Skeletal muscle tissue (tissue), 4 donors: ENCODE data around the gene CYB5A. TPM values are rescaled to one million over a fixed set of nuclear protein-coding genes. Genes with fewer than 3 reads are reported as not detected.
"Not testable (repeated sequence)": the region's sequence is repeated elsewhere in the genome, so short reads cannot be mapped to it uniquely, and the experiment has no call there.

Experiments
- H3K27ac ChIP-seq: one replicate; pipeline ENCODE4 v1.7.0; 2013; ENCODE audit warnings: mild to moderate bottlenecking, low read depth, low read length, inconsistent platforms
- H3K27me3 ChIP-seq, 3 donors: one replicate each; pipeline ENCODE4 v1.7.0; 2013; ENCODE audit warnings: low read length in 3 of 3; ENCODE audit not compliant: control insufficient read depth in 3 of 3, insufficient read depth in 3 of 3
- H3K36me3 ChIP-seq, 3 donors: one replicate each; pipeline ENCODE4 v1.7.0; 2013; ENCODE audit warnings: low read length in 3 of 3; ENCODE audit not compliant: control insufficient read depth in 3 of 3, insufficient read depth in 3 of 3
- H3K4me1 ChIP-seq, 3 donors: one replicate each; pipeline ENCODE4 v1.7.0; 2013; ENCODE audit warnings: low read length in 3 of 3, mild to moderate bottlenecking in 3 of 3; ENCODE audit not compliant: control insufficient read depth in 3 of 3, insufficient read depth in 3 of 3
- H3K4me3 ChIP-seq, 3 donors: one replicate each; pipeline ENCODE4 v1.7.0; 2013; ENCODE audit warnings: low read length in 3 of 3
- H3K9ac ChIP-seq, 3 donors: one replicate each; pipeline ENCODE4 v1.7.0; 2013; ENCODE audit warnings: low read length in 3 of 3, mild to moderate bottlenecking in 3 of 3, moderate library complexity in 2 of 3, low read depth in 1 of 3
- H3K9me3 ChIP-seq, 3 donors: one replicate each; pipeline ENCODE4 v1.7.0; 2013; ENCODE audit warnings: low read length in 3 of 3; ENCODE audit not compliant: control insufficient read depth in 3 of 3
- total RNA-seq: library from RNA; depleted of rRNA; stranded (reverse); fragments of >200 nt; gene quantifications from one replicate; pipeline ENCODE4 v1.2.3, GENCODE V29; 2014
- donor health status: Osteomylitis.

Gene CYB5A
- total RNA-seq, 1 donor from 2014 or later: 28.7 TPM

GRCh38 chr18:74326791-74327190, 35.0 kb upstream of the CYB5A start:
- not testable (repeated sequence) for H3K27me3 ChIP-seq, H3K27ac ChIP-seq, H3K9me3 ChIP-seq, H3K4me3 ChIP-seq, H3K4me1 ChIP-seq, H3K36me3 ChIP-seq, H3K9ac ChIP-seq

- Histone ChIP-seq H3K9me3 (no peaks in the 10 kb centered on the region), H3K27me3 (peaks cover 0 to 4% (median 0%) of the 10 kb centered on the region in 3 donors), H3K9ac (no peak overlapping the region), H3K4me1 (no peaks in the 10 kb centered on the region), H3K27ac (no peak overlapping the region), H3K36me3 (no peaks in the 10 kb centered on the region), H3K4me3 (no peak overlapping the region)
Observed at GRCh38 chr18:74326231-74326630, 34.5 kb upstream of the CYB5A start.

- no peak overlapping the region for H3K27ac ChIP-seq
- no peak overlapping the region for H3K4me3 ChIP-seq
- no peak overlapping the region for H3K9ac ChIP-seq
- no peaks in the 10 kb centered on the region for H3K9me3 ChIP-seq
- H3K4me1 ChIP-seq: no peaks in the 10 kb centered on the region
- no peaks in the 10 kb centered on the region for H3K36me3 ChIP-seq
- peaks cover 0 to 3% (median 0%) of the 10 kb centered on the region in 3 donors for H3K27me3 ChIP-seq
Observed at GRCh38 chr18:74316257-74317170, 24.8 kb upstream of the CYB5A start.

GRCh38 chr18:74315464-74316256, 23.9 kb upstream of the CYB5A start, which contains the start of gene C18orf63:
C18orf63 (plus strand) TSS chr18:74315839; CDS start chr18:74317866, 2,027 bp downstream.
- Histone ChIP-seq H3K36me3 (no peaks in the 10 kb centered on the region), H3K9ac (no peak within 1 kb of the TSS), H3K4me3 (no peak within 1 kb of the TSS), H3K27ac (no peak within 1 kb of the TSS), H3K27me3 (no peaks in the 10 kb centered on the region), H3K9me3 (no peaks in the 10 kb centered on the region), H3K4me1 (no peaks in the 10 kb centered on the region)

GRCh38 chr18:74314759-74315463, 23.1 kb upstream of the CYB5A start:
- Histone ChIP-seq H3K9me3 (no peaks in the 10 kb centered on the region), H3K27me3 (no peaks in the 10 kb centered on the region), H3K4me1 (no peaks in the 10 kb centered on the region), H3K36me3 (no peaks in the 10 kb centered on the region), H3K27ac (no peak overlapping the region), H3K4me3 (no peak overlapping the region), H3K9ac (no peak overlapping the region)

GRCh38 chr18:74311000-74311399, 19.2 kb upstream of the CYB5A start:
- Histone ChIP-seq H3K4me1 (no peaks in the 10 kb centered on the region), H3K9ac (no peak overlapping the region), H3K27ac (no peak overlapping the region), H3K4me3 (no peak overlapping the region), H3K9me3 (no peaks in the 10 kb centered on the region), H3K27me3 (peaks cover 0 to 3% (median 0%) of the 10 kb centered on the region in 3 donors), H3K36me3 (no peaks in the 10 kb centered on the region)

GRCh38 chr18:74310411-74310810, 18.6 kb upstream of the CYB5A start:
- no peaks in the 10 kb centered on the region for H3K9me3 ChIP-seq
- no peaks in the 10 kb centered on the region for H3K36me3 ChIP-seq
- H3K9ac ChIP-seq: no peak overlapping the region
- H3K4me3 ChIP-seq: no peak overlapping the region
- H3K27me3 ChIP-seq: peaks cover 0 to 3% (median 0%) of the 10 kb centered on the region in 3 donors
- H3K27ac ChIP-seq: no peak overlapping the region
- no peaks in the 10 kb centered on the region for H3K4me1 ChIP-seq

GRCh38 chr18:74303936-74304335, 12.2 kb upstream of the CYB5A start:
- H3K9ac ChIP-seq: no peak overlapping the region
- H3K9me3 ChIP-seq: no peaks in the 10 kb centered on the region
- H3K27ac ChIP-seq: no peak overlapping the region
- H3K36me3 ChIP-seq: no peaks in the 10 kb centered on the region
- no peak overlapping the region for H3K4me3 ChIP-seq
- H3K4me1 ChIP-seq: no peaks in the 10 kb centered on the region
- H3K27me3 ChIP-seq: no peaks in the 10 kb centered on the region

- Histone ChIP-seq H3K9ac (no peak overlapping the region), H3K4me3 (no peak overlapping the region), H3K4me1 (no peaks in the 10 kb centered on the region), H3K36me3 (no peaks in the 10 kb centered on the region), H3K27me3 (no peaks in the 10 kb centered on the region), H3K27ac (no peak overlapping the region), H3K9me3 (no peaks in the 10 kb centered on the region)
Observed at GRCh38 chr18:74303306-74303705, 11.5 kb upstream of the CYB5A start.
